ENCODE data around the gene APOBR.
"Not testable (repeated sequence)": the region's sequence is repeated elsewhere in the genome, so short reads cannot be mapped to it uniquely, and the experiment has no call there.

The APOBR gene

DNA sequence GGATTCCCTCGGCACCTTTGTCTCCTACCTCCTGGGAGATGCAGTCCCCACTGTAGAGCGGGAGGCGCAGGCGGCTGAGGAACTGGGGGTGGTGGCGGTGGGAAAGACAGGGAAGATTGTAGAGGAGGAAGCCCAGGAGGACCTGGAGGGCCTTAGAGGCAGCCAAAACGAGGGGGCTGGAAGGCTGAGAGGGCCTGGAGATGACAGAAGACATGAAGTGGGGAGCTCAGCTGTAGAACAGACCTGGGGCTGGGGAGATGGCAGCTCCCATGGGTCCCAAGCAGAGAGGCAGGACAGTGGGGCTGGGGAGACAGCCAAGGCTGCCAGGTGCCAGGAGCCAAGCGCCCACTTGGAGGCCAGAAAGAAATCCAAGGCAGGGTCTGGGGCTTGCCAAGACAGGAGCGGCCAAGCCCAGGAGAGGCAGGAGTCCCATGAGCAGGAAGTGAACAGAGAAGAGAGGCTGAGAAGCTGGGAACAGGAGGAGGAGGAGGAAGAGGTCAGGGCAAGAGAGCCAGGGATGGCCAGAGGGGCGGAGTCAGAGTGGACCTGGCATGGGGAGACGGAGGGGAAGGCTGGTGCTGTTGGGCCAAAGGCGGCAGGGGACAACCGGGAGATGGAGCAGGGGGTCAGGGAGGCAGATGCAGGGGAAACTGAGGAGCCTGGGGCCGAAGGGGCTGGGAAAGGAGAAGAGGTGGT is 803 bp downstream of the APOBR start:
- Histone ChIP-seq H3K36me3 (ENCODE audit: insufficient read depth, low read length) (no peaks in the 10 kb centered on the region), H3K9ac (ENCODE audit: low read depth, low read length) (no peak overlapping the region), H3K9me3 (ENCODE audit: control insufficient read depth, insufficient read depth, low read length) (no peaks in the 10 kb centered on the region), H3K4me1 (ENCODE audit: insufficient read depth, low read length) (no peaks in the 10 kb centered on the region)

DNA sequence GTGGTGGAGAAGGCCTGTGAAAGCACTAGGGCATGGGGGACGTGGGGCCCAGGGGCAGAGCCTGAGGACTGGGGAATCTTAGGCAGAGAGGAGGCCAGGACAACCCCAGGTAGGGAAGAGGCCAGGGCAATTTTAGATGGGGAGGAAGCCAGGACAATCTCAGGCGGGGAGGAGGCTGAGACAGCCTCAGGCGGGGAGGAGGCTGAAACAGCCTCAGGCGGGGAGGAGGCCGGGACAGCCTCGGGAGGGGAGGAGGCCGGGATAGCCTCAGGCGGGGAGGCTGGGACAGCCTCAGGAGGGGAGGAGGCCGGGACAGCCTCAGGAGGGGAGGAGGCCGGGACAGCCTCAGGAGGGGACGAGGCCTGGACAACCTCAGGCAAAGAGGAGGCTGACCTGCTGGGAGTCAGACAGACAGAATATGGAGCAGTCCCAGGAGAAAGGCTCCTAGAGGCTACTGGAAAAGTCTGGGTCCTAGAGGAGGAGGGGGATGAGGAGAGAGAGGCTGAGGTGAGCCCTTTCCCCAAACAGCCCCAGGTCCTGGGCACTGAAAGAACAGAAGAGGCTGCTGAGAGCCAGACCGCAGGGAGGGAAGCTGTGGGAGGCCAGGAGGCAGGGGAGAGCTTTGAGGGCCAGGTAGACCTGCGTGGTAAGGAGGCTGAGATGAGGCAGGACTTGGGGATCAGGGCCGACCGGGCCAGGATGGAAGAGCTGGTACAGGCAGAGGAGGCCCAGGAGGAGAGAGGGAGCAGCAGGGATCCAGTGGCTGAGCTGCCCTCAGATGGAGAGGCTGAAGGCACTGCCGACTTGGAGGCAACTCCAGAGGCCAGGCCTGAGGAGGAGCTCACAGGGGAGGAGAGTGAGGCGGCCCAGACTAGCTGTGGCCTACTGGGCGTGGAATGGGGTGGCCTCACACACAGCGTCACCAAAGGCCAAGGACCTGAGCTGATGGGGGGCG is 1.6 kb downstream of the APOBR start:
- Histone ChIP-seq H3K4me1 (ENCODE audit: insufficient read depth, low read length) (no peaks in the 10 kb centered on the region), H3K36me3 (ENCODE audit: insufficient read depth, low read length) (no peaks in the 10 kb centered on the region), H3K9me3 (ENCODE audit: control insufficient read depth, insufficient read depth, low read length) (no peaks in the 10 kb centered on the region), H3K9ac (ENCODE audit: low read depth, low read length) (no peak overlapping the region)

DNA sequence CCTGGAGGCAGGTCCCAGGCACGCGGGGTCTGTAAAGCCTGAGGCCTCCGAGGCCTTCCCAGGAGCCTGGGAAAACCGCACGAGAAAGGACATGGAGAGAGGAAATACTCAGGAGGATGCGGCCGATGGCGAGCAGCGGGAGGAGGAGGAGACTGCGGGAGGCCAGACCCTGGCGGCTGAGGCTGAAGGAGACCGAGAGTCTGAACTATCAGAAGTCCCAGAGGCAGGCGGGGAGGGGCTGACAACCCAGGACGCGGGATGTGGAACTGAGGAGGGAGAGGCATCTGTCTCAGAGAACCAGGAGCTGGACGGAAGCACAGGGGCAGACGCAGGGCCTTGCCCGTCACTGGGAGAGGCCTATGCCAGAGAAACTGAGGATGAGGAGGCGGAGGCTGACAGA is 2.4 kb downstream of the APOBR start:
- H3K9ac ChIP-seq (ENCODE audit: low read depth, low read length): no peak overlapping the region
- no peaks in the 10 kb centered on the region for H3K9me3 ChIP-seq (ENCODE audit: control insufficient read depth, insufficient read depth, low read length)
- H3K4me1 ChIP-seq (ENCODE audit: insufficient read depth, low read length): no peaks in the 10 kb centered on the region
- no peaks in the 10 kb centered on the region for H3K36me3 ChIP-seq (ENCODE audit: insufficient read depth, low read length)

DNA sequence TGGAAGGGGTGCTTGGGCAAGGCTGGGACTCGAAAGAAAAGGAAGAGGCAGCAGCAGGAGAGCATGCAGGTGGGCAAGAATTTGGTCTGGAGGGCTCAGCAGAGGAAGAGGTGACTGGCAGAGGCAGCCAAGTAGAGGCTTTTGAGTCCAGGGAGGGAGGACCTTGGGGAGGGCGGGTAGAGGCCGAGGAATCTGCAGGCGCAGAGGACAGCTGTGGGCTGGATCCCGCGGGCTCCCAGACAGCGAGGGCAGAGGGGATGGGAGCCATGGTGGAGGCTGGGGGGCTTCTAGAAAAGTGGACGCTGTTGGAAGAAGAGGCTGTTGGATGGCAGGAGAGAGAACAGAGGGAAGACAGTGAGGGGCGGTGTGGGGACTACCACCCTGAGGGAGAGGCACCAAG is 2.9 kb downstream of the APOBR start:
- Histone ChIP-seq H3K9me3 (ENCODE audit: control insufficient read depth, insufficient read depth, low read length) (no peaks in the 10 kb centered on the region), H3K9ac (ENCODE audit: low read depth, low read length) (no peak overlapping the region), H3K4me1 (ENCODE audit: insufficient read depth, low read length) (no peaks in the 10 kb centered on the region), H3K36me3 (ENCODE audit: insufficient read depth, low read length) (no peaks in the 10 kb centered on the region)

DNA sequence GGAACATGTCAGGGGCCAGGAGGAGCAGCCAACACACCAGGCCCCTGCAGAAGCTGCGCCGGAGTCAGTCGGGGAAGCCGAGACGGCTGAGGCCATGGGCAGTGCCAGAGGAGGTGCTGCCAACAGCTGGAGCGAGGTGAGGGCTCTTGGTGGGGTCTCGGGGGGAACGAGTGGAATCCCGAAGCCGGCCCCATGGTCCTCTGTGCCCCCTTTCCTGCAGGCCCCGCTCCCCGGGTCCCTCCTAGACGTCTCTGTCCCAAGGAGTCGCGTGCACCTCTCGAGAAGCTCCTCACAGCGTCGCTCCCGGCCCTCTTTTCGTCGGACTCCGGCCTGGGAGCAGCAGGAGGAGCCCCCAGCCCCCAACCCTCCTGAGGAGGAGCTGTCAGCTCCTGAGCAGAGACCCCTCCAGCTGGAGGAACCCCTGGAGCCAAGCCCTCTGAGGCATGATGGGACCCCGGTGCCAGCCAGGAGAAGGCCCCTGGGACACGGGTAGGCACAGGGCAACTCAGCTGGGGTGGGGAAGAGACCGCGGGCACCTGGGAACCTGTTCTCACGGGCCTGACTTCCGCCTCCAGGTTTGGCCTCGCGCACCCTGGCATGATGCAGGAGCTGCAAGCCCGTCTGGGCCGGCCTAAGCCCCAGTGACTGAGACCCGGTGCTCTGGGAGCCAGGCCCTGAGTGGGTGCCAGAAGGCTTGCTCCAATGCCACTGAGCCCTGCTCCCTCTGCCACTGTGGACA is 3.6 kb downstream of the APOBR start:
- Histone ChIP-seq H3K4me1 (ENCODE audit: insufficient read depth, low read length) (no peaks in the 10 kb centered on the region), H3K36me3 (ENCODE audit: insufficient read depth, low read length) (no peaks in the 10 kb centered on the region), H3K9me3 (ENCODE audit: control insufficient read depth, insufficient read depth, low read length) (no peaks in the 10 kb centered on the region), H3K9ac (ENCODE audit: low read depth, low read length) (no peak overlapping the region)

DNA sequence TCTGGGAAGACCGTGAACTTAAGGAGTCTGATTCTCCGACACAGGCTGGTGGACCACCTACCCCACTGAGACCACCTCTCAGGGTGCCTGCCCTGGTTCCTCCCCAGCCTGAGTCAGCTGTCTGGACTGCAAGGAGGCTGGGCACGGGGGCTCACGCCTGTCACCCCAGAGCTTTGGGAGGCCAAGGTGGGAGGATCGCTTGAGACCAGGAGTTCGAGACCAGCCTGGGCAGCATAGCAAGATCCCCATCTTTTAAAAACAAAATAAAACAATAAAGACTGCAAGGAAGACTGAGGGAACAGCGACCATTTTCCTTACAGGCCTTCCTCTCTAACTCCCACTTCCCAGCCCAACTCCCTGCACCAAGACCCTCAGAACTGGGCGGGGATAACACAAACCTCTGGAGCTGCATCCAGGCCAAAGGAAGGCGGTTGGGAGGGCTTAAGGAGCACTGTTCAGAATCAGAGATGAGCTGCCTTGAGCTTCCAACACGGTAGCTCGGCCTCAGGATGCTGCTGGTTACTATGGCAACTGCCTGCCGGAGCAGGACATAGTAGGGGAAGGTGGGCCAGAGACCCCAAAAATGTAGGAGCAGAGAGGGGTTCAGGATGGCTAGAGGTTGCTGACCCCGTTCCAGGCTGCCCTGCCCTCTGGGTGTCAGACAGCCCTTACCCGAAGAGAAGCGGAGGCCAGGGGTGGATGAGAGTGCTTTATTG is 4.4 kb downstream of the APOBR start:
- H3K9me3 ChIP-seq (ENCODE audit: control insufficient read depth, insufficient read depth, low read length): no peaks in the 10 kb centered on the region
- no peaks in the 10 kb centered on the region for H3K36me3 ChIP-seq (ENCODE audit: insufficient read depth, low read length)
- no peaks in the 10 kb centered on the region; the same call in 1 of the 2 replicates for H3K4me1 ChIP-seq (ENCODE audit: insufficient read depth, low read length)
- H3K9ac ChIP-seq (ENCODE audit: low read depth, low read length): no peak overlapping the region

DNA sequence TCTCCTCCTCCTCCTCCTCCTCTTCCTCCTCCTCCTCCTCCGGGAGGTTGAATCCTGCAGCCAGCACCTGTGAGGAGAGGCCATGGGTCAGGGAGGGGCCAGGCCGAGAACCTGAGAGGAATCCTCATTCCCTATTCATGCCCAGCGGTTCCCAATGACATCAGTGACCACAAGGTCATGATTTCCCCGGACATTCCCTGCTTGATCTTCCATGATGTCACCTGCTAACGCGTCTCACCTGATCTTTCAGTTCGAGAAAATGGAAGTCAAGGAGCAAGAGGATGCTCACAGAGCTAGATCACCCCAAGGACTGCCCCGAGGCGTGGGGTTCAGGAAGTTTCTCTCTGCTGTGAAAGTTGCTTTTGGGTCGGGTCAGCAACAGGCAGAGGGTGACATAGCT is 5.4 kb downstream of the APOBR start:
- no peak overlapping the region for H3K9ac ChIP-seq (ENCODE audit: low read depth, low read length)
- H3K4me1 ChIP-seq (ENCODE audit: insufficient read depth, low read length): no peaks in the 10 kb centered on the region; the same call in 1 of the 2 replicates
- no peaks in the 10 kb centered on the region for H3K36me3 ChIP-seq (ENCODE audit: insufficient read depth, low read length)
- no peaks in the 10 kb centered on the region for H3K9me3 ChIP-seq (ENCODE audit: control insufficient read depth, insufficient read depth, low read length)

DNA sequence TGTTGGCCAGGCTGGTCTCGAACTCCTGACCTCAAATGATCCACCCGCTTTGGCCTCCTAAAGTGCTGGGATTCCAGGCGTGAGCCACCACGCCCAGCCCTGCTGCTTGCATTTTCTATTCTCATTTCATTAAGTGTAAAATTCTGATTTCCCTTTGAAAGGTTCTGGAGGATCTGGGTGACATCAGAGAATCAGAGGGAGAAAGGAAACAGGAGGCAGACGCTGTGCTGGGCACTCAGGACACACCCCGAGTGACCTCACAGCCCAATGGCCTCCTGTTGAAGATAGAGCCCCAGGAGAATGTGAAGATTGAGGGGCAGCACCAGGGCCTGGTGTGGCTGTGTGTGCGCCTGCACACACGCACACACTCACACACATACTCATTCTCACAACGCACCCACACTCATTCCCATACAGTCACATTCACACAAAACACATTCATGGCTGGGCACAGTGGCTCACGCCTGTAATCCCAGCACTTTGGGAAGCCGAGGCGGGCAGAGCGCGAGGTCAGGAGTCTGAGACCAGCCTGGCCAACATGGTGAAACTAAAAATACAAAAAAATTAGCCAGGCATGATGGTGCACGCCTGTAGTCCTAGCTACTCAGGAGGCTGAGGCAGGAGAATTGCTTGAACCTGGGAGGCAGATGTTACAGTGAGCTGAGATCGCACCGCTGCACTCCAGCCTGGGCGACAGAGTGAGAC is 6.2 kb downstream of the APOBR start:
- H3K9me3 ChIP-seq (ENCODE audit: control insufficient read depth, insufficient read depth, low read length); H3K4me1 ChIP-seq (ENCODE audit: insufficient read depth, low read length); H3K36me3 ChIP-seq (ENCODE audit: insufficient read depth, low read length); H3K9ac ChIP-seq (ENCODE audit: low read depth, low read length): not testable (repeated sequence)

DNA sequence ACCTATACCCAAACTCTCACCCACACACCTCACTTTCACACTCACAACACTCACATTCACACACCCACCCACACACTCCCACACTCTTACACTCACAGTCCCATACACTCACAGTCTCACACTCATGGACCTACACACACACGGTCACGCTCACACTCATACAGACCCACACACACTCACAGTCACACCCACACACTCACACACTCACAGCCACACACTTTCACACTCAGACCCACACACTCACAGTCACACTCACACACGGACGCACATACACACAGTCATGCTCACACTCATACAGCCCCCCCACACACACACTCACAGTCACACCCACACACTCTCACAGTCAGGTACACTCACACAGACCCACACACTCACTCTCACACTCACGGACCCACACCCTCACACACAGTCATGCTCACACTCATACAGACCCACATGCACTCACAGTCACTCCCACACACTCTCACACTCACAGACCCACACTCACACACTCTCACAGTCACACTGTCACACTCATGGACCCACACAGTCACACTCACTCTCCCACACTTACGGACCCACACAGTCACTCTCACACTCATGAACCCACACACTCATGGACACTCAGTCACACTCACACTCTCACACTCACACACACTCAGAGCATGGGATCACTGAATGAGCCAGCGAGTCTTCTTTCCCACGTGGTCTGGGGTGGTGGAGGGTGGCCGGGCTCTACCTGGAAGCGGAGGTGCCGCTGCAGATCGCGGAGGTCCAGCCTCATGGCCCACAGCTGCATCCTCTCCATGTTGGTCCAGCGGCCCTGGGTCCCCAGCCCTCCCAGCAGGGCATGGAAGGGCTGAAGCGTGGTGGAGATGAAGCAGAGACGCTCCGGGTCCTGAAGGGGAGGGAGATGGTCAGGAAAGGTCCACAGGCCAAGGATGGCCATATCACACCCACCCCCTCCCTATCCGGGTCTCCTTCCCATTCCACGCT is 7.1 kb downstream of the APOBR start:
- Histone ChIP-seq H3K36me3 (ENCODE audit: insufficient read depth, low read length) (no peaks in the 10 kb centered on the region), H3K9ac (ENCODE audit: low read depth, low read length) (no peak overlapping the region), H3K9me3 (ENCODE audit: control insufficient read depth, insufficient read depth, low read length) (no peaks in the 10 kb centered on the region), H3K4me1 (ENCODE audit: insufficient read depth, low read length) (no peaks in the 10 kb centered on the region; the same call in 1 of the 2 replicates)

DNA sequence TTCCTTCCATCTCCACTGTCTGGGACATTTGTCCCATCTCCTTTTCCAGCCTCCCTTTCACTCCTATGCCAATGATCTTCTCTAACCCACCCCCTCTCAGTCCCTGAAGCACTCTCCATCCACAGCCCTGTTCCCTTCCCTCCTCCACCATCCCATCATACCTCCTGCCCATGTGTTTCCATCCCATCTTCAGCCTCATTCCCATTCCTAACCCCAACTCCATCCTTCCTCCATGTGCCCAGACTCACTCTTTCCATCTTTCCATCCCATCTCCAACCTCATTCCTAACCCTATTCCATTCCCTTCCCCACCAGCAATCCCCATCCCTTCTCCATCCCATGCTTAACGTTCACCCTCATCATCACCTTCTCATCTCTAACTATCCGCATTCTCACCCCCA is 7.8 kb downstream of the APOBR start:
- no peaks in the 10 kb centered on the region; the same call in 1 of the 2 replicates for H3K4me1 ChIP-seq (ENCODE audit: insufficient read depth, low read length)
- H3K9ac ChIP-seq (ENCODE audit: low read depth, low read length): no peak overlapping the region
- H3K9me3 ChIP-seq (ENCODE audit: control insufficient read depth, insufficient read depth, low read length): no peaks in the 10 kb centered on the region
- H3K36me3 ChIP-seq (ENCODE audit: insufficient read depth, low read length): no peaks in the 10 kb centered on the region

DNA sequence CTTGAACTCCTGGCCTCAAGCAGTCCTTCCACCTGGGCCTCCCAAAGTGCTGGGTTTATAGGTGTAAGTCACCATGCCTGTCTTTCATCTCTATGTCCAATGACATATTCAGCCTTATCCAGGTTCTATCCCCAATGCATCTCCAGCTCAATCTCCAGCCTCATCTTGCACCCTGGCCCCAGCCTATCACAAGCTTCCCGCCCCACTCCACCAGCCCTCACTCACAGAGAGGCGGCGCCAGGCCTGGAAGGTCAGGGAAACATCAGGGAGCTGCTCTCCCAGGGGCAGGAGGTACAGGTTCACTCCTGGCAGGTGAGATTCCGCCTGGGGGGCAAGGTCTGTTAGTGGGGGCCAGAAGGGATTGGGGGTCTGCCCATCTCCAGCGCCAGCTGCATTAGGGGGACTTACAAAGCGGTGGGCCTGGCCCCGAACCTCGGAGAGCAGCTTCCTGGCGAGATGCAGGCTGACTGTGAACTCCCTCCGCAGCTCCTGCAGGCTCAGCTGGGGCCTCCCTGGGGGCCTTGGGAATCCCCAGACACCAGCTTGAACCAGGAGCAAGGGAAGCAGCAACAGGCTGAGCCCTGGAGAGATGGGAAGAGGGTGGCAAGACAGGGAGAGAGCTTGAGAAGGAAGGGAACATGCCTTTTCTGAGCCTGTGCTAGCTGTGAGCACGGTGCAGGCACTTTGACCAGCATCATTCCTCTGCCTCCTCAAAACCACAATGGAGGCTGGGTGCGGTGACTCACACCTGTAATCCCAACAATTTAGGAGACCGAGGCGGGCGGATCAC is 9.2 kb downstream of the APOBR start:
- Histone ChIP-seq H3K4me1 (ENCODE audit: insufficient read depth, low read length) (no peaks in the 10 kb centered on the region; the same call in 1 of the 2 replicates), H3K36me3 (ENCODE audit: insufficient read depth, low read length) (no peaks in the 10 kb centered on the region), H3K9ac (ENCODE audit: low read depth, low read length) (no peak overlapping the region), H3K9me3 (ENCODE audit: control insufficient read depth, insufficient read depth, low read length) (no peaks in the 10 kb centered on the region)

DNA sequence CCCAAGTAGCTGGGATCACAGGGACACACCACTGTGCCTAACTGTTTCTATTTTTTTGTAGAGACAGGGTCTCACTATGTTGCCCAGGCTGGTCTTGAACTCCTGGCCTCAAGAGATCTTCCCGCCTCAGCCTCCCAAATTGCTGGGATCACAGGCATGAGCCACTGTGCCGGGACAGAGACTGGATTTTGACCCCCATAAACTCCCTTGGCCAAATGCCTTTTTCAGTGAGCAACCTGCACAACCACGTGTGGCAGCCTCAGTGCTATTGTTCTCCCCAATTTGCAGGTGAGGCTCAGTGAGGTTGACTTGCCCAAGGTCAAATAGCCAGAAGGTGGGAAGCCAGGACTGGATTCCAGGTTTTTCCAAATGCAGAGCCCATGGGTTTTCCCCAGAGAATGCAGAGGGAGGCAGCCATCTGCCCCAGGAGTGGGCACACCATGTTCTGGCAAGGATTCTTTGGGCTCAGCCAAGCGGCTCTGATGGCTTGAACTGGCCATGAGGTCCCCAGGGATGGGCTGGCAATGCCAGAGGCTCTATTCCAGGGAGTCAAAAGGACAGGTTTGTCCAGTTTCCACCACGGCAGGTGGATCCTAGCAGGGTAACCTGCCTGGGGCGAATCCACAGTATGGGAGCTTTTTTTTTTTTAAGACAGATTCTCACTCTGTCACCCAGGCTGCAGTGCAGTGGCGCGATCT is 10.4 kb downstream of the APOBR start:
- Histone ChIP-seq H3K9ac (ENCODE audit: low read depth, low read length) (no peak overlapping the region), H3K9me3 (ENCODE audit: control insufficient read depth, insufficient read depth, low read length) (no peaks in the 10 kb centered on the region), H3K4me1 (ENCODE audit: insufficient read depth, low read length) (no peaks in the 10 kb centered on the region; the same call in 1 of the 2 replicates), H3K36me3 (ENCODE audit: insufficient read depth, low read length) (no peaks in the 10 kb centered on the region)
